Mucosa of stomach (tissue), 1 donor: Measurements from ENCODE around the gene PDE1C.

Source experiments
- H3K27me3 ChIP-seq: one replicate; pipeline ENCODE4 v1.7.0; 2013; ENCODE audit warnings: mild to moderate bottlenecking, low read length; ENCODE audit not compliant: control insufficient read depth, insufficient read depth
- H3K36me3 ChIP-seq: one replicate; pipeline ENCODE4 v1.7.0; 2013; ENCODE audit warnings: low read length; ENCODE audit not compliant: control insufficient read depth, insufficient read depth
- H3K4me1 ChIP-seq: one replicate; pipeline ENCODE4 v1.7.0; 2013; ENCODE audit warnings: mild to moderate bottlenecking, low read length; ENCODE audit not compliant: control insufficient read depth, insufficient read depth
- H3K4me3 ChIP-seq: one replicate; pipeline ENCODE4 v1.7.0; 2013; ENCODE audit warnings: low read length
- H3K9ac ChIP-seq: one replicate; pipeline ENCODE4 v1.7.0; 2013; ENCODE audit warnings: mild to moderate bottlenecking, low read length, moderate library complexity
- H3K9me3 ChIP-seq: one replicate; pipeline ENCODE4 v1.7.0; 2013; ENCODE audit warnings: mild to moderate bottlenecking, low read length, moderate library complexity; ENCODE audit not compliant: control insufficient read depth
- donor health status: Pancreatic carcinoma.

Gene PDE1C

GRCh38 chr7:31874631-31875386 is 195.4 kb downstream of the PDE1C start:
- H3K9me3 ChIP-seq, result no peaks in the 10 kb centered on the region
- no peaks in the 10 kb centered on the region for H3K27me3 ChIP-seq
- H3K4me1 ChIP-seq, result no peaks in the 10 kb centered on the region
- no peaks in the 10 kb centered on the region for H3K36me3 ChIP-seq
- no peak overlapping the region for H3K9ac ChIP-seq
- H3K4me3 ChIP-seq, result no peak overlapping the region

DNA sequence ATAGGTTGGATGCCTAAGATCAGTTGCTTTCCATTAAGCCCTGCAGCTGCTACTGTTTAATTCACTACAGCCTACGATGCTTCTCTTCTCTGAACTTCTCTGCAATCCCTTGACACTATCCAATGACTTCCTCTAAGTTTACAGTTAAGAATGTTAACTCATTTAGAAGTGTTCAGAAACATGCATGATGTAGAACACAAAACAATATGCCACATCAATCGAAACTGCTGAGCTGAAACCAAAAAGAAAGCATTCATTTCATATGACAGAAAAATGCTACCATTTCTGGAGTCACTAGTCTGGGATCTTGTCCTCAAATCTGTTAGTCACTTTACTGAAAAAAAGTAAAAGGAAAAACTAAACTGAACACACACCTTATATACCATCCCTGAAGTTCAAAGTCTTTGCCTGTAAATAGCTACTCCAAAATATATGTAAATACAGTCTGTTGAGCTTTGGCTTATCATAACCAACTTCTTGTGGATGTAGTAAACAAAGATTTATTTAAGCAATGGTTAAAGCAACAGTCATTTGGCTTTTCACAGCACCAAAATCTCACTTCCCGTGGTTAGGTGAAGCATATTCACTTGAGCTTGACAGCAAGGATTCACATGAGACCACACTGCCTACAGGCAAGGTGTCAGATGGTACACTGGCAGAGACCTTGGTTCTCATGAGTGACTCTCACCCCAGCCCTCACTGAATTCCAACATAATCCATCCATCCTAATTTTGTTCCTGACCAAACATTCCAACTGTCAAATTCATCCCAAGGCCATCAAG is 196.2 kb downstream of the PDE1C start:
- H3K36me3 ChIP-seq, result no peaks in the 10 kb centered on the region
- H3K4me1 ChIP-seq, result no peaks in the 10 kb centered on the region
- no peak overlapping the region for H3K9ac ChIP-seq
- H3K9me3 ChIP-seq, result no peaks in the 10 kb centered on the region
- no peaks in the 10 kb centered on the region for H3K27me3 ChIP-seq
- no peak overlapping the region for H3K4me3 ChIP-seq

DNA sequence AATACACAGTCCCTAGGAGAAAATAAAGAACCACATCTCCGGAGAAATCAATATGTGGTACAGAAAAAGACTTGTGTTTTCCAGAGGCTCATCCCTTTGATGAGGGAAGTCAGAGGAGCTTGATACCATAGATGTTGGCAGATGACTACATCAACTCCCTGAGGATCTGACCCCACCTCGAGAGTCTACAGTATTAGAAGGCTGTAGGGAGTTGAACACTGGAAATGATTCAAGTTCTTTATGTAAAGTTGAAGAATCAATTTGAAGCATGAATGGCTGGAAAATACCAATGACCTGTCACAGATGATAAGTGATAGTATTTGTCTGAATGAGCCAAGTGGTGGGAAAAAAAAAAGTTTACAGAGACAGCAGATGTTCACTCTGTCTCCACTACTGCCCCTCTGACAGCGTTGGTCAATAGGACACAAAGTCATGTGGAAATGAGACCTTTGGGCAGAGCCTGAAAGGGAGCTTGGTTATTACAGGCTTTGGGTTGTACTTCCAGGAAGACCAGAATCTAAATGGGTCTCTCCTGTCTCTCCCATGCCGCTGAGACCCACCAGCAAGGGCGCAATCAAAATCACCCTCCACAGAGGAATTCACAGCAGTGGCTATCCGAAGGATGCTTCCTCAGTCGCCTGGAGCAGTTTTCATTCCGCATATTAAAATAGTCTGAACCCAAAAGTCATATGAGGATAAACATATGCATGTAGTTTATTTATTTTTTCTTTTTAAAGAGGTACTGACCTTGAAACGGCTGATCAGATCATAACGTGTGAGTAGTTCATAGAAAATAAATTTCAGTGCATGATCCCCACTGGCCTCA is 197.4 kb downstream of the PDE1C start:
- H3K36me3 ChIP-seq, result no peaks in the 10 kb centered on the region
- H3K4me3 ChIP-seq, result no peak overlapping the region
- no peaks in the 10 kb centered on the region for H3K27me3 ChIP-seq
- no peaks in the 10 kb centered on the region for H3K4me1 ChIP-seq
- H3K9ac ChIP-seq, result no peak overlapping the region
- no peaks in the 10 kb centered on the region for H3K9me3 ChIP-seq

- Histone ChIP-seq H3K4me1 (no peaks in the 10 kb centered on the region), H3K36me3 (no peaks in the 10 kb centered on the region), H3K4me3 (no peak overlapping the region), H3K9ac (no peak overlapping the region), H3K9me3 (no peaks in the 10 kb centered on the region), H3K27me3 (no peaks in the 10 kb centered on the region)
Measured at GRCh38 chr7:31864646-31865045, 205.6 kb downstream of the PDE1C start.

GRCh38 chr7:31860925-31861324 is 209.3 kb downstream of the PDE1C start:
- H3K27me3 ChIP-seq, result no peaks in the 10 kb centered on the region
- H3K9me3 ChIP-seq, result no peaks in the 10 kb centered on the region
- no peak overlapping the region for H3K4me3 ChIP-seq
- no peaks in the 10 kb centered on the region for H3K4me1 ChIP-seq
- no peak overlapping the region for H3K9ac ChIP-seq
- no peaks in the 10 kb centered on the region for H3K36me3 ChIP-seq

DNA sequence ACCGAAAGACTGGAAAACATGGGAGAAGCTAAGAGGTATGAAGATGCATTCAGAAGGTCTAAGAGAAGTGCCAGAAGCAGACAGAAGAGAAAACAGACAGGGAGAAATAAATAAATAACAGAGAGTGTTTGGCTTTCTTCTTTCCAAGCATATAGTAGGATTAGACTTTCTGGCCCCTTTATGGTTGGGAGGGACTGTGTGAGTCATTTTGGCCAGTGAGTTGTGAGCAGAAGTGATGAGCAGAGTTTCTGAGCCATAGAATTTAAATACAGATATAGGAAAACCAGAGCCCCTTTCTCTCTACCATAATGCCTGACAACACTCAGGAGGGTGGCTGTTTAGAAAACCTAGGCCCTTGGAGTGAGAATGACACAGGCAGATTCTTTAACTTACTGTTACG is 212.2 kb downstream of the PDE1C start:
- Histone ChIP-seq H3K4me1 (no peaks in the 10 kb centered on the region), H3K36me3 (no peaks in the 10 kb centered on the region)

GRCh38 chr7:31857172-31857571 is 213.0 kb downstream of the PDE1C start:
- no peak overlapping the region for H3K4me3 ChIP-seq
- H3K9me3 ChIP-seq, result no peaks in the 10 kb centered on the region
- H3K4me1 ChIP-seq, result no peaks in the 10 kb centered on the region
- H3K36me3 ChIP-seq, result no peaks in the 10 kb centered on the region
- H3K9ac ChIP-seq, result no peak overlapping the region
- no peaks in the 10 kb centered on the region for H3K27me3 ChIP-seq

More for the DNA sequence above, 212.2 kb downstream of the PDE1C start:
- H3K27me3 ChIP-seq, result no peaks in the 10 kb centered on the region
- H3K4me3 ChIP-seq, result no peak overlapping the region
- no peak overlapping the region for H3K9ac ChIP-seq
- no peaks in the 10 kb centered on the region for H3K9me3 ChIP-seq

- H3K9me3 ChIP-seq, result no peaks in the 10 kb centered on the region
- no peak overlapping the region for H3K4me3 ChIP-seq
- H3K27me3 ChIP-seq, result no peaks in the 10 kb centered on the region
- no peak overlapping the region for H3K9ac ChIP-seq
- no peaks in the 10 kb centered on the region for H3K4me1 ChIP-seq
- no peaks in the 10 kb centered on the region for H3K36me3 ChIP-seq
Measured at GRCh38 chr7:31856337-31856736, 213.9 kb downstream of the PDE1C start.

DNA sequence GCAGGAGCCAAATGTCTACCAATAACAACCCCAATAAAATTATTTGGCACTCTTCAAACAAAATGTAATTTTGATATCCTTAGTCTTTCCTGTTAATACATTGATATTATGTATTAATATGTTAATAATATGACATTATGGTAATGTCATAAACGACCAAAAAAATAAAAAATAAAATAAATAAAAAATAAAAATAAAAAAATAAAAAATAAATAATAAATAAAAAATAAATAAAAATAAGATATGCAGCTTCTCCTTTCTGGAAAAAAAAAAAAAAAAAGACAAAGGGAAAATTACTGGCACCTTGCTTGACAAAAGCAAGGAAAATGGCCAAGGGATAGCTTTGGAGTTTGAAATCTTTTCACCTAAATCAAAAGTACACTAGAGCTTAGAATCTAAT is 214.7 kb downstream of the PDE1C start:
- no peaks in the 10 kb centered on the region for H3K9me3 ChIP-seq
- no peaks in the 10 kb centered on the region for H3K27me3 ChIP-seq
- no peaks in the 10 kb centered on the region for H3K36me3 ChIP-seq
- H3K9ac ChIP-seq, result no peak overlapping the region
- no peak overlapping the region for H3K4me3 ChIP-seq
- H3K4me1 ChIP-seq, result no peaks in the 10 kb centered on the region

DNA sequence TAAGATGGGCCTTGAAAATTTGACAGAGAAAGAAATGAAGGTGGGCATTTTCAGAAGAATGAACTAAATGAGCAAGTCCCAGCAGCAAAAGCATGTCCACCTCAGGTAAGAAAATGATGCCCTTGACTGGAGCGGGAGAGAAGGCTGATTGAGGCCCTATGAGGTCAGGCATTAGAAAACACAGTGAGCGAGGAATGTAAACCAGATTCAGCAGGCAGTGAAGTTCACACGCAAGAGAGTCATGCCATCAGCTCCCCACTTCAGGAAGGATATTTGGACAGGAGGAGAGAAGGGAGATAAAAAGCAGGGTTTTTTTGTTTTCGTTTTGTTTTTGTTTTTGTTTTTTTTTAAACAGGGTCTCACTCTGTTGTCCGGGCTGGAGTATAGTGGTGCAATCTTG is 216.8 kb downstream of the PDE1C start:
- no peaks in the 10 kb centered on the region for H3K27me3 ChIP-seq
- no peak overlapping the region for H3K4me3 ChIP-seq
- H3K9ac ChIP-seq, result no peak overlapping the region
- H3K36me3 ChIP-seq, result no peaks in the 10 kb centered on the region
- no peaks in the 10 kb centered on the region for H3K9me3 ChIP-seq
- no peaks in the 10 kb centered on the region for H3K4me1 ChIP-seq

DNA sequence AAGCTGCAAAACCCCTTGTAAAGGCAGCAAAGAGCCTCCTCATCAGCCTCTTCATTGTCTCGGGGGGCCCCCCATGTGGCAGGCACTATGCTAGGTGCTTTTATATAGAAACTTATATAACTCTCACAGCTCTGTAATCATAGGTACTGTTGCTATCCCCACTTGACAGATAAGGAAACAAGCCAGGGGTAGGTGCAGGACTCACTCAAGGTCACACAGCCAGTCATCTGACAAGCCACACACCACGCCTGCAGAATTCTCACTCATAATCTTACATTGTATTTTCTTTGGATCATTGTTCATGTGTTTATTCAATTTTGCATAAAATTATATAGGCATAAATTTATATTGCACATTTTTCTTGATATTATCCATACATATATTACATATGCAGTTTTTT is 217.7 kb downstream of the PDE1C start:
- H3K4me3 ChIP-seq, result no peak overlapping the region
- no peaks in the 10 kb centered on the region for H3K36me3 ChIP-seq
- H3K9me3 ChIP-seq, result no peaks in the 10 kb centered on the region
- no peaks in the 10 kb centered on the region for H3K27me3 ChIP-seq
- no peak overlapping the region for H3K9ac ChIP-seq
- no peaks in the 10 kb centered on the region for H3K4me1 ChIP-seq

- H3K9me3 ChIP-seq, result no peaks in the 10 kb centered on the region
- no peaks in the 10 kb centered on the region for H3K4me1 ChIP-seq
- no peaks in the 10 kb centered on the region for H3K27me3 ChIP-seq
- no peaks in the 10 kb centered on the region for H3K36me3 ChIP-seq
- H3K9ac ChIP-seq, result no peak overlapping the region
- no peak overlapping the region for H3K4me3 ChIP-seq
Measured at GRCh38 chr7:31851119-31851518, 219.1 kb downstream of the PDE1C start.
